Bronchial epithelial cell (primary cell): ENCODE measurements around the gene ZNF516. TPM values are rescaled to one million over a fixed set of nuclear protein-coding genes. Genes with fewer than 3 reads are reported as not detected.
"Not testable (repeated sequence)": the region's sequence is repeated elsewhere in the genome, so short reads cannot be mapped to it uniquely, and the experiment has no call there.

Experiments
- DNase-seq: peaks from one replicate; pipeline ENCODE4 v3.0.0-alpha.2; 2010; ENCODE audit warnings: low read depth
- FAIRE-seq: peaks from 2 replicates; lab custom pipeline; 2011; peaks lifted over from hg19 to GRCh38; lab: Jason Lieb, UNC
- H3K27me3 ChIP-seq: 2 replicates; pipeline ENCODE4 v1.5.1; 2011; ENCODE audit warnings: low read length; ENCODE audit not compliant: control insufficient read depth, insufficient read depth
- H3K36me3 ChIP-seq: 2 replicates; pipeline ENCODE4 v1.5.1; 2011; ENCODE audit warnings: low read length; ENCODE audit not compliant: control insufficient read depth, insufficient read depth
- H3K4me3 ChIP-seq: 2 replicates; pipeline ENCODE4 v1.5.1; 2011; ENCODE audit warnings: mild to moderate bottlenecking, low read depth, low read length, control low read depth
- CTCF ChIP-seq: IDR thresholded peaks from 2 replicates; pipeline ENCODE4 v1.5.1; 2011; ENCODE audit warnings: mild to moderate bottlenecking, moderate library complexity, low read length, control low read depth, inconsistent platforms; ENCODE audit not compliant: insufficient read depth, severe bottlenecking
- total RNA-seq: library from RNA; depleted of rRNA; stranded (reverse); fragments of >200 nt; gene quantifications from 2 replicates; pipeline ENCODE4 v1.2.1, GENCODE V29; 2014

The ZNF516 gene
- total RNA-seq, 1 donor from 2014 or later, result 16.6 TPM

- DNase-seq, result peak; percentile 84
- Histone ChIP-seq H3K36me3 (no peaks in the 10 kb centered on the region), H3K4me3 (no peak overlapping the region), H3K27me3 (no peaks in the 10 kb centered on the region)
- no peak for TF ChIP-seq CTCF
- peak; percentile 86 for FAIRE-seq
Measured at GRCh38 chr18:76476665-76477561, 18.1 kb downstream of the ZNF516 start.

DNA sequence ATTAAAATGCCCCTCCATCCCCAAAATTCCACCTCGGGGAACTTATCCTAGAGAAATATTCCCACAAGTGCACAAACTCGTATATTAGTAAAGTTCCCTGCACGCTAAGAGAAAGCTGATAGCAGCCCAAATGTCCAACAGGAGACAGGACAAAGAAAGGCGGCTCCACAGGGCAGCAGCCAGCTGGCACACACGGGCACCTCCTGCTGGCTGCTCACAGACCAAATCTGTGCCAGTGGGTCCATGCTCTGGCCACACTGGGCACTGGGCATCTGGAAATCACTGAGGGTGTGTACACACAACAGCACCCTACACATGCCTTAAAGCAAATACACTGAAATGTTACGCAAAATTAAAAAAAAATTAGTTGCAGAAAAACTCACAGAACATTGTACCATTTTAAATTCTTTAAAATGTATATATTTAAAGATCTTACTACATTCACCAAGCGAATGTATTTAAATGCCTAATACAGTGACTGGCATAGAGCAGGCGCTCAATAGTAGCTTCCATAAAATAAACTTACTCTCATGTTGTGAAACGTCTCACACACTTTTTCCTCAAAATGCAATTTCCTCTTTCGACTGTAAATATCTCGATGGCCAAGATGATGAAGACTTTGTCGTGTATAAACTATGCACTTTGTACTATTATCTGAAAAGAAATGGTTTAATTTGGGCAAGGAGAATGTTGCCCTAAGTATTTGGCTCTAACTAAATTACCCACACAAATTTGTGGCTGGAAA lies 19.4 kb downstream of the ZNF516 start:
- FAIRE-seq, result no peak
- no peak for TF ChIP-seq CTCF
- Histone ChIP-seq H3K27me3 (no peaks in the 10 kb centered on the region), H3K36me3 (no peaks in the 10 kb centered on the region), H3K4me3 (no peak overlapping the region)
- DNase-seq, result no peak

GRCh38 chr18:76474824-76475223 lies 20.2 kb downstream of the ZNF516 start:
- FAIRE-seq (no peak), DNase-seq (no peak)
- no peak for TF ChIP-seq CTCF
- H3K27me3 ChIP-seq, result no peaks in the 10 kb centered on the region
- H3K4me3 ChIP-seq, result no peak overlapping the region
- no peaks in the 10 kb centered on the region for H3K36me3 ChIP-seq

DNA sequence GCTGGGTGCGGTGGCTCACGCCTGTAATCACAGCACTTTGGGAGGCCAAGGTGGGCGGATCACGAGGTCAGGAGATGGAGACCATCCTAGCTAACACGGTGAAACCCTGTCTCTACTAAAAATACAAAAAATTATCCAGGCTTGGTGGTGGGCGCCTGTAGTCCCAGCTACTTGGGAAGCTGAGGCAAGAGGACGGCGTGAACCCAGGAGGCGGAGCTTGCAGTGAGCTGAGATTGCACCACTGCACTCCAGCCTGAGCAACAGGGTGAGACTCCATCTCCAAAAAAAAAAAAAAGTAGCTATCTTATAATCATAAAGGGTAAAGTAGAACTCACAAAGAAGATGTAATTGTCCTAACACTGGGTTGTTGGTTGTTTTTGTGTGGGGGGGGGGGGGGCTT lies 21.5 kb downstream of the ZNF516 start:
- not testable (repeated sequence) for H3K4me3 ChIP-seq, H3K36me3 ChIP-seq, H3K27me3 ChIP-seq, FAIRE-seq, DNase-seq

- Histone ChIP-seq H3K27me3 (no peaks in the 10 kb centered on the region), H3K4me3 (no peak overlapping the region), H3K36me3 (peaks cover 1% of the 10 kb centered on the region)
- no peak for DNase-seq
- no peak for TF ChIP-seq CTCF
- no peak for FAIRE-seq
Measured at GRCh38 chr18:76472829-76473228, 22.2 kb downstream of the ZNF516 start.

DNA sequence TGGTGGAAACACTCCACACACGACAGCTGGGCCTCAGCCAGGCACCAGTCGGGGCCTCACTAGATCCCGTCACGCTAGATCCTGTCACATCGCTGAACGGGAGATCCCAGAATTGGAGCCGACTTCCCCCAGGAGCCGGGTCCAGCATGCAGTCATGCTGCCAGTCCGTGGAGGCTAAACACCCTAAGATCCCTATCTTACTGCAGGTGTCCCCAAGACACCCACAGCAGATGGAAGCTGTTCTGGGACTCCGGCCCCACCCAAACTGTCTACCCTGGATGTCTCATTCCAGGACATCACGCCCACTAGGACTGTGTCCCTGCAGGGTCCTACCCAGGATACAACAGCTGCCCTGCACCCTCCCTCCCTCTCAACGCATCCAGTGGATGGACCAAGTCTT lies 23.4 kb downstream of the ZNF516 start:
- FAIRE-seq (peak; percentile 55), DNase-seq (no peak)
- Histone ChIP-seq H3K4me3 (no peak overlapping the region), H3K36me3 (peaks cover 1% of the 10 kb centered on the region), H3K27me3 (no peaks in the 10 kb centered on the region)
- no peak for TF ChIP-seq CTCF
